Fibroblast of mammary gland (primary cell): Measurements from ENCODE around the gene RFNG.

Source experiments
- DNase-seq: peaks from one replicate; pipeline ENCODE4 v3.0.0-alpha.2; 2010; ENCODE audit warnings: low read depth
- H3K4me3 ChIP-seq: 2 replicates; pipeline ENCODE4 v1.5.1; 2011; ENCODE audit warnings: low read depth, mild to moderate bottlenecking, low read length, moderate library complexity; ENCODE audit not compliant: control insufficient read depth
- TF ChIP-seq, protein P1 (sequence below): conservative IDR thresholded peaks from 2 replicates; pipeline ENCODE4 v1.5.1; 2011; ENCODE audit warnings: low read depth, low read length, inconsistent platforms; ENCODE audit not compliant: control insufficient read depth, insufficient read depth

Gene RFNG

DNA sequence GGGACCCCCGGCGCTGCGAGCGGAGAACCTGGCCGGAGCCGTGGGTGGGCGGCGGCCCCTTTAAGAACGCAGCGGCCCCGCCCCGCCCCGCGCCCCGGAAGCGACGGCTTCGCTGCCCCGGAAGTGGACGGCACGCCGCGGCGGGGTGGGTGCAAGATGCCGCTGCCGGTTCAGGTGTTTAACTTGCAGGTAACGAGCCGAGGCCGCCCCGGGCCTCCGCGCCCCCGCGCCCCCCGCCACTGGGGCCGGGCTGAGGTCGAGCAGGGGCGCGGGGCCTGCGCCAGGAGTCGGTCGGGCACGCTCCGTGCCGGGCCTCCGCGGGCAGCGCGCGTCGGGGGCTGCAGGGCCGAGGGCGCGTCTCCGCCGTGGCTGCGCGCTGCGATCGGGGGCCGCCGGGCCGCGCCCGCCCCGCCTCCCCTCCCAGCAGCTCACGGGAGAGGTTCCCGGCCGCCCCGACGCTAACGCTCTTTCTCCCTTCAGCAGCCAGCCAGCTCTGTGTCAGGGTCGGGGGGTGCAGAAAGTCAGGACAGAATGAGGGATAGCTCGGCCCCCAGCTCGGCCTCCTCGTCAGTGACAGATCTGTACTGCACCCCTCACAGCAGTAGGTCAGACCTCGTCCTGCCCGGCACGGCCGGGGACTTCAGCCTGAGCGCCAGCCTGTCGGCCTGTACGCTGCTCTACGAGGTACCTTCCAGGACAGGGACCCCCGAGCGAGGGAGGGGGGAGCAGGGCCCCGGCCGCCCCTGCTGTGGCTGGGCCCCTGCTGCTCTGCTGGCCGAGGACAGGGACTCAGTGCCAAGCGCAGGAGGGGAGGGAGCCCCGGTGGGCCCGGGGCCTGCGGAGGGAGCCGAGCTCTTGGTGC is at the start of gene RFNG, which contains the start of gene GPS1:
Gene RFNG (minus strand): TSS at position 36 of the 862 bp plus-strand sequence. CDS start 45 bp downstream, outside the sequence.
Gene GPS1 (plus strand): TSS at position 123 of the 862 bp plus-strand sequence. CDS start 34 bp downstream, at position 157.
- H3K4me3 ChIP-seq: peak within 1 kb of the TSS; percentile 70
- no peak for DNase-seq

DNA sequence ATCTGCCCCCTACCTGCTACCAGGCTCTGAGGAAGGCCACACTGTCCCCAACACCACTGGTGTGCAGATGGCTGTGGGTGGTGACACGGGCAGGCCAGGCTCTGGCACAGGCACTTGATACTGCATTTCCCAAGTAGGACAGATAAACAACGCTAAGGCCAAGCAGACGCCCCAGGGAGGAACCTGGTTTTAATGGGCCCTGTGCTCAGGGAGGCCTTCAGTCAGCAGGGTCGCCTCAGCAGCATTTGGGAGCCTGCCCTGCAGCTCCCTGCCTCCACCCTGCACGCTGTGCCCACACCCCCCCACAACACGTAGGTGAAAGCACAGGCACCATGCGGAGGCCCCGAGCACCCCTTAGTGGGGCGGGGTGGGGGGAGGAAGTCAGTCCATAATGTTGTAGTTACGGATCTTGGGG is 49.7 kb upstream of the RFNG start:
- TF ChIP-seq, protein P1, sequence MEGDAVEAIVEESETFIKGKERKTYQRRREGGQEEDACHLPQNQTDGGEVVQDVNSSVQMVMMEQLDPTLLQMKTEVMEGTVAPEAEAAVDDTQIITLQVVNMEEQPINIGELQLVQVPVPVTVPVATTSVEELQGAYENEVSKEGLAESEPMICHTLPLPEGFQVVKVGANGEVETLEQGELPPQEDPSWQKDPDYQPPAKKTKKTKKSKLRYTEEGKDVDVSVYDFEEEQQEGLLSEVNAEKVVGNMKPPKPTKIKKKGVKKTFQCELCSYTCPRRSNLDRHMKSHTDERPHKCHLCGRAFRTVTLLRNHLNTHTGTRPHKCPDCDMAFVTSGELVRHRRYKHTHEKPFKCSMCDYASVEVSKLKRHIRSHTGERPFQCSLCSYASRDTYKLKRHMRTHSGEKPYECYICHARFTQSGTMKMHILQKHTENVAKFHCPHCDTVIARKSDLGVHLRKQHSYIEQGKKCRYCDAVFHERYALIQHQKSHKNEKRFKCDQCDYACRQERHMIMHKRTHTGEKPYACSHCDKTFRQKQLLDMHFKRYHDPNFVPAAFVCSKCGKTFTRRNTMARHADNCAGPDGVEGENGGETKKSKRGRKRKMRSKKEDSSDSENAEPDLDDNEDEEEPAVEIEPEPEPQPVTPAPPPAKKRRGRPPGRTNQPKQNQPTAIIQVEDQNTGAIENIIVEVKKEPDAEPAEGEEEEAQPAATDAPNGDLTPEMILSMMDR: no peak
- DNase-seq: no peak
- H3K4me3 ChIP-seq: no peak overlapping the region

More for the DNA sequence above, at the start of gene RFNG, which contains the start of gene GPS1:
- TF ChIP-seq, protein P1: no peak

DNA sequence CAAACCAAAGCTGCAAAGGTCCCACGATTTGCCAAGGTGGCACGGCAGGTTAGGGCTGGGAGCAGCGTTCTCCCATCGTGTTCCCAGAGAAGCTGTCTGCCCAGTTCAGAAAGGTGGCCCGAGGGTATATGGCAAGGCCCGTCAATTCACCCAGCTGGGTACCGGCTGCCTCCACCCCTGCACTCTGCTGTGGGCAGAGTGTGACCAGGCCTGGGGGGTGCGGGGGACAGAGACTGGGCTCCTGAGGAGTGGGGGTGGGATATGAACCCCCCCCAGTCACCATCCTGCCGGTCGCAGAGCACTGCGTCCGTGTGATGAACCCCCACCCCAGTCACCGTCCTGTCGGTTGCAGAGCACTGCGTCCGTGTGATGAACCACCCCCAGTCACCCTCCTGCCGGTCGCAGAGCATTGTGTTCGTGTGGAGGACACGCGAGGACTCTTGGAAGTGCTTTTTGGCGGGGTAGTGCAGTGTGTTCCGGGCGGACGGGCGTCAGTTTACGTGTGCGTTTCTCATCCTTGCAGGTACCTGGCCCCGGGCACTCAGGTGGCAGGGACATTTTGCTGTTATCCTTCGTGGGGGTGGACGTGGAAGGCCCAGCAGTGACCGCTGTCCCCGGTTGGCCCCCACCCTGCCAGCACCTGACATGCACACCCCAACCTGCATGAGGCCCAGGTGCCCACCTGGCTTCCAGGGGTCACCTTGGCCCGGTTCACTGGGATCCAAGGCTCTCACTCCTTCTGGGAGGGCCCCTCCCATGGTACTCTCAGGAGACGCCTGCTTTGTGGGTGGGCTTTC is 49.1 kb upstream of the RFNG start:
- no peak for DNase-seq
- H3K4me3 ChIP-seq: no peak overlapping the region
- TF ChIP-seq, protein P1: no peak

DNA sequence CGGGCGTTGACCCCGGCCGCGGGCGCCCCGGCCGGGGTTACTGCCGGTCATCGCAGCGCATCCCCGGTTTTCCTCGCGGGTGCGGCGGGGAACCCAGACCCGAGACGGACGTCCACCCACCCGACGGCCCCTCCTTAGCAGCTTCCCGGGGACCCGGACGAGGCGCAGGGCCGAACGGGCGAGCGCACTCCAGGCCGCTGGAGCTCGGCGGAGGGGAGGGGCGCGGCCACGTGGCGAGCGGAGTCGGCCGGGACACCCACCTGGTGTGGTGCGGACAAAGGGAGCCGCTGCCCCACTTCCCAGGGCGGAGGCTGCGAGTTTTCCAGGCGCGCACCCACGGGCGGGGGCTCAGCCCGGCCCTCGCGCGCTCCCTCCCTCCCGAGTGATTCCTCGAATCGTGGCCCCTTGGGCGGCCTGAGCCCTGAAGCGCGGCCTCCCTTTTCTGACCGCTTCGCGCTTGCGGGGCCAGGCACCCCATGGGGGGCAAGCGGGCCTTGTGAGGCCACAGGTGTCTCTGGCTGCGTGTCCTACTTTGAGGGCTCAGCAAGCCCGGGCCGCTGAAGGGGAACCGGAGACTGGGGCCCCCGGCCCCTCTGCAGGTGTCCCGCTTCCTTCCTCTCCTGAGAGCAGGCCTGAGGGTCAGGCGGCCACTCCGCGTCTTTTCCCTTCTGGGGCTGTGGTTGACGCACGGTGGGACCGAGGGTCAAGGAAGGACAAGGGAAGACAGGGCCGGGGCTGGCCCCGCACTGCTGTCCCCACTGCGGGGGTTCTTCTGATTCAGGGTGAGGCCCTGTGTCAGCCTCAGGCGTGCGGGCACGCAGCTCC is 47.5 kb upstream of the RFNG start:
- peak overlapping the region; percentile 29 for H3K4me3 ChIP-seq
- TF ChIP-seq, protein P1: no peak
- no peak for DNase-seq

DNA sequence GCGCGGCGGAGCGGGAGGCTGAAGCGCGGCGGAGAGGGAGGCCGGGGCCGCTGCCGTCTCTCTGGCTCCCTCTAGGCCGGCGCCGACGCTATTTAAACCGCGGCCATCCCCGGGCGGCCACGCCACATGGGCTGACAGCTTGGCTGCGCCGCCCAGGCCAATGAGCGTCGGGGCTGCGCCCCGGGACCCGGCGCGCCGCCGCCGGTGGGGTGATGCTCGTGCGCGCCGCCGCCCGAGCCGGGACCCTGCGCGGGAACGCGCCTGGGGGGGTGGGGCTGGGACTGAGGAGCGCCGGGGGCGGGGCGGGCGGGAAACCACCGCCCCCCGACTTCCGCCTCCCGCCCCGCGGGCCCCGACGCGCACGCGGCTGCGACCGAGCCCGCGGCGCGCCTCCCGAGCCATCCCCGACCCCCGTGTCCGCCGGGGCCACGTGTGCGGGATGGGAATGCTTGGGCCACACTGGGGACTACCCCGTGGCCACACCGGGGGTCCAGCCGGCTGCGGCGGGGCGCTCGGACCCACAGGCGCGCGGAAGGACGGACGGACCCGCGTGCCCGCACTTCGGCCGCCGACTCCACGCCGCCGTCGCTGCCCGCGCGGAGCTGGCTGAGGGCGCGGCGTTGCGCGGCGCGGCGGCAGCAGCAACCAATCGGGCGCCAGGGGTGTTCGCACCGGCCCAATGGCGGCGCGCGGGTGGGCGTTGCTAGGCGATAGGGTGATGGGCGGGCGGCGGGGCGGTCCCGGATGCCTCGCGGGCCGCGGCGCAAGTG is 46.7 kb upstream of the RFNG start, which contains the start of gene FASN:
Gene FASN (minus strand): TSS at position 68 of the 770 bp plus-strand sequence. CDS start 1,791 bp downstream, outside the sequence.
- DNase-seq: peak; percentile 93
- TF ChIP-seq, protein P1: peak; percentile 27
- peak within 1 kb of the TSS; percentile 77 for H3K4me3 ChIP-seq
